GM18867 (cell line): Measurements from ENCODE around the gene MANBA.
A peak's percentile ranks its signal among the peaks of the same experiment; 100 is the strongest.
"Not testable (repeated sequence)": the region's sequence is repeated elsewhere in the genome, so short reads cannot be mapped to it uniquely, and the experiment has no call there.

ENCODE experiments used
- ATAC-seq: cut with Tn5 transposase; IDR thresholded peaks from one replicate; pipeline ENCODE4 v1.9.1; 2021; ENCODE audit warnings: mild to moderate bottlenecking, moderate library complexity; ENCODE audit not compliant: unreplicated experiment

Gene MANBA

DNA sequence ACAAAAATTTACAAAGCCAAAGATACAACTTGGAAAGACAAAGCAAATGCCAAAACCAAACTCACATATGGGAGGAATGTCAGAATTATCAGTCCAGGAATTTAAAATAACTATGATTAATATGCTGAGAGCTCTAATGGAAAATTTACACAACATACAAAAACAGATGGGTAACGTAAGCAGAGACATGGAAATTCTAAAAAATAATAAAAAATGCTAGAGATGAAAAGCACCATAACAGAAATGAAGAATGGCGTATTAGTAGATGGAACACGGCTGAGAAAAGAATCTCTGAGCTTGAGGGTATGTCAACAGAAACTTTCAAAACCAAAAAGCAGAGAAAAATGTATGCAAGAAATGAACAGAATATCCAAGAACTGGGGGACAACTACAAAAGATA, 4.1 kb upstream of the MANBA start:
- no peak for ATAC-seq

DNA sequence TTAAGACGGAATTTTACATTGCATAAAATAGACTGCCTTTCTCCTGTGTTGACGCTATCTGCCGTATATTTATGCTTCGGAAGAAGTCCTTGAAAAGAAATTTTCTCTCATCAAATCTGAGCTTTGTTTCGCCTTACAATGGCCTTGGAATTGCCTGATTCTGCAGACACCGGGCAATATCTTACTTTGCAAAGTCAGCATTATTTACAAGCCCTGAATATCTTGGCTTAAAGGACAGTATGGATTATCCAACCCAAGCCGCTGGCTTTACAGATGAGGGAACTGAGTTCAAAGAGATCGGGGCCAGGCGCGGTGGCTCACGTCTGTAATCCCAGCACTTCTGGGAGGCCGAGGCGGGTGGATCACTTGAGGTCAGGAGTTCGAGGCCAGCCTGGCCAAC, 1.1 kb upstream of the MANBA start:
- no peak for ATAC-seq

DNA sequence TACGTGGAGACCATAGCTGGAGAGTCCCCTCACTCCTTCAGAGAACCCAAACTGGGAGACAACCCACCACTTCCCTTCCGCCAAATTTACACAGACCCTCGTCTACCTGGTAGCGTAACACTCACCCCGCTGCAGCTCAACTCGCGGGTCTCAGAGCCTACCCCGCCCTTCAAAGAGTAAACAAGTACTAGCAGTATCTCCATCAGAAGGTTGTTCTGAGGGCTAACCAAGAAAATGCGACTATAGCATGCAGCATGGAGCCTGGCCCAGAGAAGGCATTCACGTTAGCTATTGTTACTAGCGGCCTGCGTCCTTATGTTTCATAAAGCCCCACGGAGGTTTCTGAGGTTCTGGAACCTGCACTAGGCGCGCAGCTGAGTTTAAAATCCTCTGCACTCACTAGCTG, 531 bp upstream of the MANBA start:
- peak; percentile 21 for ATAC-seq

DNA sequence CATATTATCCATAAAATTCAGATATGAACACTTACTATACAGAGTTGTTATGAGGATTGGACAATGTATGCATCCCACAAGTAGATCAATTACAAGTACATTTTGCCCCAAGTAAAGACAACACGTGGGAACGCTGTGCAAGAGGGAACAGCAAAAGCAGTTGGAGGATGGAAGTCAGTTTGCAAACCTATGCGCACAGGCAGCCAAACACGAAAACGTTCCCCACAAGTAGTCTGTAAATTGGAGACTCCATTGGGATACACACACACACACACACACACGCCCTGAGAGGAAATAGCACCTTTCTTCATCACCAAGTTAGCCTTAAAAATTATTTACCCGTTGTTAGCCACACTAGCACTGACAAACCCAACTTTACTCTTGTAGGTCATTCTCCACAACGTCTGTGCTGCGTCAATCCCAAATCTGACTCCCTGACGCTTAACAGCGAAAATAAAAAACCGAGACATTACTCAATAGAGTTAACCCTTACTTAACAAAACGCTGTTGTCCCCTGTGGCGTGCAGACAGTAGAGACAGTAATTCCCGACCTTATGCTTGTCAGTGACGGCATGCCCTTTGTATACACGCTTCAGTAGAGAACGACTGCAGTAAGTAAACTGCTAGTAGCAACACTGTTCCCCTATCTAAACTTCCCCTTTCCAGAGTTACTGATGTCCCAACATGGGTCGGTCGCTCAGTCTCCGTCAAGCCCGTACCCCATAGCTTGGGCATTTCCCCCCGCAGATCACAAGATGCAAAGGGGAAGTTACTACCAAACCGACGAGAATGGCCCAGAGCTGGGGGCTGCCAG, 730 bp downstream of the MANBA start:
- ATAC-seq, result peak; percentile 52

- no peak for ATAC-seq
Observed at GRCh38 chr4:102758241-102759160, 2.3 kb downstream of the MANBA start.

DNA sequence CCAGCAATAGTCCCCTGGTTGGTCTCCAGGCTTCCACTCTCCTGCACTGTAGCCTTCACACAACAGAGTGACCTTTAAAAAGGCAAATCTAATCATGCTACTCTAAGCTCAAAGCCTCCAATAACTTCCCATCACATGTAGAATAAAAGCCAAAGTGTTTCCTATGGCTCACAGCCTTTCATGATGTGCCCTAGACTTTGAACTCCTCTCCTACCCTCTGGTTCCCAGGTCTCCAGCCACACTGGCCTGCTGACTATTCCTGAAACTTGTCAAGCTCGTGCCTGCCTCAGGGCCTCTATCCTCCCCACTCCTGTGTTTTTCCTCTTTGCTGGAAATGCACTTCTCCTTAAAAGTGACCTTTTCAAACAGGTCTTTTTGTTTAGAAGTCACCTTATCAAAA, 3.1 kb downstream of the MANBA start:
- ATAC-seq, result no peak

DNA sequence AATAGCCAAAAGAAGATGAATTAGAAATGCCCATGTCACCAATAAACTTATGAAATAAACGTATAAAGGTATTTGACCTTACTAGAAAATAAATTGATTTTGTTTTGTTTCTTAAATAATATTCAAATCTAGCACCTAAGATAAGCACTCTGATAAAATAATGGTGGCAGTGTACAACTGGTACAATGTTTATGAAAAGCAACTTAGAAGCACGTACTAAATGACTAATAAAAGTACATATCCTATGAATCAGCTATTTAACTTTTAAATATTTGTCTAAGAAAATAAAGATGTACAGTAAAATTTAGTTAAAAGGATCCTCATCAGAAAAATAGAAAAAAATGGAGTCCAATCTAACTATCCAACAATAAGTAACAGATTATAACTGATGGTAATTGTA, 6.7 kb downstream of the MANBA start:
- ATAC-seq, result no peak

- no peak for ATAC-seq
Observed at GRCh38 chr4:102751941-102752340, 8.8 kb downstream of the MANBA start.

DNA sequence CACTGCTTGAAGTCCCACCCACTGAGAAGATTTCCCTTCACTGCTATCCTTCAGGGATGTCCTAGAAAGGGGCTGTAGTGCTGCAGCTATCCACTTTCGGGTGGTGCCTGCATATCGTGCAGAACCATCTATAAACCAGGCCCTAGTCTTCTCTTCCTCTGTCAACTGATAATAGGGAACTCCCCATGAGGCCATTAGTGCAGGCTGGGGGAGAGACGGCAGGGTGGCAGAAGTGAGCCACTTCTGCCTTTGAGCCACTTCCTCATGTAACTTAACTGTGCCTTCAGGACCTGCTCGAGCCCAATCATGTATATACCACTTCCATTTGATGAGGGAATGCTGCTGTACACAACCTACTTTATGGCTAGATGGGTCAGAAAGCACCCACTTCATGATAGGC, 17.4 kb downstream of the MANBA start:
- ATAC-seq, result peak; percentile 99

DNA sequence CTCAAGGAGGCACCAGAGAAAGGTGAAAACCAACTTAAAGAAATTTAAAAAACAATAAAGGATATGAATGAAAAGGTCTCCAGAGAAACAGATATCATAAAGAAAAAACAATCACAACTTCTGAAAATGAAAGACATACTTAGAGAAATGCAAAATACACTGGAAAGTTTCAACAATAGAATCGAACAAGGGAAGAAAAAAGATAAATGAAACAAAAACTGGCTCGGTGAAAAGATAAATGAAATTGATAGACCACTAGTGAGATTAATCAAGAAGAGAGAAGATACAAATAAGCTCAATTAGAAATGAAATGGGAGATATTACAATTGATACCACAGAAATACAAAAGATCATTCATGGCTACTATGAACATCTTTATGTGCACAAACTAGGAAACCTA, 22.0 kb downstream of the MANBA start:
- ATAC-seq, result not testable (repeated sequence)

DNA sequence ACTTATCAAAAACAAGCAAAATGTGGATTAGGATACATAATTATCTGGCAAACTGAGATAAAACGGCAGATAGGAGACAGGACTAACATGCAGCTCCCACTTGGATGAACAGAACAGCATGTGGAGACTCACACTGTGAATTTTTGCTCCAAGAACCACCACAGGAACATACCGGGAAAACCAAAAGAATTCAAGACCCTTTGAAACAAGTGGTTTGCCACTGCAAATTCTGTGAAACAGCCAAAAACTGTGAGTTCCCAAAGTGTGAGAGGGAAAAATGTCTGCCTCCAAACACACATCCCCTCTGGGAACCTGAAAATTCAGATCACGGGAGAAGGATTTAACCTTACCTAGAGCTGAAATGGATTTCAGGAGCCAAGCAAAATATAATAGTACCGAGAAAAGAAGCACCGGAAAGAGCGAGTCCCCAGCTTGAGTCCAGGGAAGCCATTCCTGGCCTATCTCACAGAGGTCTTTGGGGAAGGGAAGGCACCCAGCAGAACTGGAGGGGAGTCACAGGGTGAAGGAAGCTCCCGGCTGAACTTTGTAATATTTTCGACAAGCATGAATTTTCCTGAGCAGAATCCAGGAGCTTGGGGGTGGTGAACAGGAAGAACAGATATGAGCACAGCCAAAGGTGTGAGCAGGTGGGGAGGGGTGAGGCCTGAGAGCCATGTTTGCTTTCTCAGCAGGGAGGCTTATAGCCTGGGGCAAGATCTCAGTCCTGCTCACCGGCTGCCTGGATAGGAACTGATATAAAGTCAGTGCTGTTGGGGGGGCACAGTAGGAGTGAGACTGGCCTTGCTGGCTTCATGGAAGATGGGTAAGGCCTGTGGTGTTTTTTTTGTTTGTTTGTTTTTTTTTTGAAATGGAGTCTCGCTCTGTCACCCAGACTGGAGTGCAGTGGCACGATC, 23.9 kb downstream of the MANBA start:
- no peak for ATAC-seq

GRCh38 chr4:102735582-102735981, 25.2 kb downstream of the MANBA start:
- no peak for ATAC-seq

GRCh38 chr4:102734591-102735385, 26.0 kb downstream of the MANBA start:
- peak; percentile 100 for ATAC-seq

DNA sequence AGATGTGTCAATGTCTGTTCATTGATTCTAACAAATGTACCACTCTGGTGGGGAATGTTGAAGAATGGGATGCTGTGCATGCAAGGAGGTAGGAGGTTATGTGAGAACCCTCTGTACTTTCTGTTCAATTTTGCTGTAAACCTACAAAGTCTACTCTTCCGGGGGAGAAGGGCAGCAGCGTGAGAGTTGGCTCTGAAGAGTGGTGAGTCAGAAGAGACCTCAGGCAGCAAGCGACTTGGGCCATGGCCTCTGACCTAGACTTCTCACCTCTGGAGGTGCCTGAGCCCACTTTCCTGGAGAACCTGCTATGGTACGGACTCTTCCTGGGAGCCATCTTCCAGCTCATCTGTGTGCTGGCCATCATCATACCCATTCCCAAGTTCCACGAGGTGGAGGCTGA, 26.7 kb downstream of the MANBA start:
- ATAC-seq, result peak; percentile 42

GRCh38 chr4:102733084-102733483, 27.7 kb downstream of the MANBA start:
- ATAC-seq, result no peak

GRCh38 chr4:102732678-102733077, 28.1 kb downstream of the MANBA start:
- no peak for ATAC-seq

DNA sequence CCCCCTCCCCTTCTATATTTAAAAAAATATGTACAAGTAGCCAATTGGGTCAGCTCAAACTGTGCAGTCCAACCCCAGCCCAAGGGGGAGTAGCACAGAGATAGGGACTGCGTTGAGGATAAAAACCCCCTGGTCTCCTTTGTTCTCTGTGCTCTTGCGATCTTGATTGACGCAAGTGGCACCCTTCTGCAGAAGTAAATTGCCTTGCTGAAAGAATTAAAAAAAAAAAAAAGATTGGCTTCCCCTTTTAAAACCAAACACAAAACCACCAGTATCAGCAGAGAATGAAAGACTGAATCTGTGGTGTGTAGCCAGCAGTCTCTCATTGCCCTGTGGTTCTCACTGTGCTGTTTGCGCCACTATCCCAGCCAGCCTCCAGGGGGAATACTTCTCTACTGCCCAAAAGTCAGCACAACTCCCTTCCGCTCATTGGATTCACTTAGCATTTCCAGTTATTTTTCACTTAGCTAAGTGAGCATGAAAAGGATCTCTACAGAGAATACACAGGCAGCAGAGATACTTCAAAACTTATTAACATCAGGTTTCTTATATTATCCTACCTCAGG, 29.7 kb downstream of the MANBA start:
- ATAC-seq, result no peak

DNA sequence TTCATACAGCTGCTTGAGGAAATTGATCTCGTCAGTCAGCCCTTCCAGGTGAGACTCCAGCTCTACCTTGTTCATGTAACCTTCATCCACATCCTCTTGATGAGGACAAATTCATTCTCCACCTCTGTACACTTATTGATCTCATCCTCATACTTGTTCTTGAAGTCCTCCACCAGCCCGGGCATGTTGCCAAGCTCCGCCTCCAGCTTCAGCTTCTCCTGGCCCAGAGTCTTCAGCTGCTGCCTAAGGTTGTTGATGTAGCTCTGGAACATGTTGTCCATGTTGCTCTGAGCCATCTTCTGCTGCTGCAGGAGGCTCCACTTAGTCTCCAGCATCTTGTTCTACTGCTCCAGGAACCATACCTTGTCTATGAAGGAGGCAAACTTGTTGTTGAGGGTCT, 31.3 kb downstream of the MANBA start:
- ATAC-seq, result not testable (repeated sequence)

- ATAC-seq, result peak; percentile 43
Observed at GRCh38 chr4:102726919-102727318, 33.8 kb downstream of the MANBA start.

DNA sequence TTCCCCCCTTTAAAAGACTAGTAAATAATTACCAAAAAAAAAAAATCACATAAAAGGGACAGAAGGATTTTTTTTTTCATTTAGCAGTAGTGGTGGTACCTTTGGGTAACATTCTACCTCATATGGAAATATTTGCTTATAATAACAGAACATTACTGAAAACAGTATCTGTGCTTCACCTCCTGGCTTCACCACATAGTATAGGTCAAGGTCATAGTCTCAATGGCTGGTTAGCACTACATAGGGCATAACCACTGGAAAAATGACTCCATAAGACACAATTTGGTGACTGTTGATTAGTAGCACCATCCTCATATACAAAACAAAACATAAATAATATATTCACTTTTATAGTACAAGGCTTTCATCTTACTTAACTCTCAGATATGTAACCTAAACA, 34.7 kb downstream of the MANBA start:
- no peak for ATAC-seq
